ENCODE measurements around the gene MRPL46.
"Not testable (repeated sequence)": the region's sequence is repeated elsewhere in the genome, so short reads cannot be mapped to it uniquely, and the experiment has no call there.

Gene MRPL46

GRCh38 chr15:88477126-88477525, 9.9 kb upstream of the MRPL46 start:
- no peaks in the 10 kb centered on the region for H3K9me3 ChIP-seq
- no peaks in the 10 kb centered on the region for H3K27me3 ChIP-seq
- 0 out of 2 replicates have a peak, but pooled peaks cover 3% of the 10 kb centered on the region for H3K4me1 ChIP-seq
- no peak for DNase-seq
- H3K4me3 ChIP-seq (ENCODE audit: low read depth, low read length): no peak overlapping the region
- no peak for TF ChIP-seq CTCF (IDR thresholded peaks at IDR 0.05; ENCODE audit: low read depth, low read length)
- peaks cover 19% of the 10 kb centered on the region for H3K36me3 ChIP-seq

GRCh38 chr15:88476635-88477060, 9.5 kb upstream of the MRPL46 start:
- H3K4me3 ChIP-seq (ENCODE audit: low read depth, low read length): no peak overlapping the region; the same call in 1 of the 2 replicates
- H3K36me3 ChIP-seq: peaks cover 19% of the 10 kb centered on the region
- H3K4me1 ChIP-seq: 0 out of 2 replicates have a peak, but pooled peaks cover 3% of the 10 kb centered on the region
- no peaks in the 10 kb centered on the region for H3K9me3 ChIP-seq
- H3K27me3 ChIP-seq: no peaks in the 10 kb centered on the region
- DNase-seq: peak; percentile 66
- TF ChIP-seq CTCF (IDR thresholded peaks at IDR 0.05; ENCODE audit: low read depth, low read length): peak; percentile 82

- H3K36me3 ChIP-seq: peaks cover 19% of the 10 kb centered on the region
- H3K4me1 ChIP-seq; DNase-seq; H3K27me3 ChIP-seq; H3K9me3 ChIP-seq; H3K4me3 ChIP-seq (ENCODE audit: low read depth, low read length): not testable (repeated sequence)
These were observed 6.6 kb upstream of the MRPL46 start for GRCh38 chr15:88473661-88474293.

GRCh38 chr15:88472225-88472624, 5.0 kb upstream of the MRPL46 start:
- Histone ChIP-seq H3K36me3 (peaks cover 8% of the 10 kb centered on the region), H3K9me3 (no peaks in the 10 kb centered on the region), H3K4me1 (0 out of 2 replicates have a peak, but pooled peaks cover 3% of the 10 kb centered on the region), H3K27me3 (no peaks in the 10 kb centered on the region), H3K4me3 (ENCODE audit: low read depth, low read length) (no peak overlapping the region)
- TF ChIP-seq CTCF (IDR thresholded peaks at IDR 0.05; ENCODE audit: low read depth, low read length): no peak
- DNase-seq: no peak

GRCh38 chr15:88470625-88471372, 3.6 kb upstream of the MRPL46 start:
- no peak overlapping the region for H3K4me3 ChIP-seq (ENCODE audit: low read depth, low read length)
- no peak for DNase-seq
- no peak for TF ChIP-seq CTCF (IDR thresholded peaks at IDR 0.05; ENCODE audit: low read depth, low read length)
- H3K36me3 ChIP-seq: peaks cover 4% of the 10 kb centered on the region
- no peaks in the 10 kb centered on the region for H3K9me3 ChIP-seq
- H3K4me1 ChIP-seq: no peaks in the 10 kb centered on the region
- no peaks in the 10 kb centered on the region for H3K27me3 ChIP-seq

GRCh38 chr15:88469321-88469720, 2.1 kb upstream of the MRPL46 start:
- Histone ChIP-seq H3K9me3 (no peaks in the 10 kb centered on the region), H3K36me3 (peaks cover 9% of the 10 kb centered on the region), H3K4me3 (ENCODE audit: low read depth, low read length) (no peak overlapping the region), H3K27me3 (no peaks in the 10 kb centered on the region), H3K4me1 (no peaks in the 10 kb centered on the region)
- no peak for DNase-seq
- no peak for TF ChIP-seq CTCF (IDR thresholded peaks at IDR 0.05; ENCODE audit: low read depth, low read length)

GRCh38 chr15:88468721-88469120, 1.5 kb upstream of the MRPL46 start:
- not testable (repeated sequence) for H3K27me3 ChIP-seq, H3K4me1 ChIP-seq, DNase-seq, H3K9me3 ChIP-seq, H3K36me3 ChIP-seq
- H3K4me3 ChIP-seq (ENCODE audit: low read depth, low read length): peak overlapping the region; percentile 81; the same call in 1 of the 2 replicates

Data from BE2C (cell line).